Rectal smooth muscle tissue (tissue), 1 donor: ENCODE measurements around the gene ST8SIA5.

Experiments used
- H3K27ac ChIP-seq: one replicate; pipeline ENCODE4 v1.7.0; 2013; ENCODE audit warnings: low read depth, low read length, inconsistent platforms
- H3K27me3 ChIP-seq: one replicate; pipeline ENCODE4 v1.7.0; 2013; ENCODE audit warnings: low read length; ENCODE audit not compliant: control insufficient read depth, insufficient read depth
- H3K36me3 ChIP-seq: one replicate; pipeline ENCODE4 v1.7.0; 2013; ENCODE audit warnings: low read length; ENCODE audit not compliant: control insufficient read depth, insufficient read depth
- H3K4me1 ChIP-seq: one replicate; pipeline ENCODE4 v1.7.0; 2013; ENCODE audit warnings: low read length; ENCODE audit not compliant: control insufficient read depth, insufficient read depth
- H3K4me3 ChIP-seq: one replicate; pipeline ENCODE4 v1.7.0; 2013; ENCODE audit warnings: low read length
- H3K9ac ChIP-seq: one replicate; pipeline ENCODE4 v1.7.0; 2013; ENCODE audit warnings: low read length

ST8SIA5 gene

GRCh38 chr18:46720092-46720491 is 36.8 kb downstream of the ST8SIA5 start:
- no peak overlapping the region for H3K27ac ChIP-seq

GRCh38 chr18:46719388-46719787 is 37.5 kb downstream of the ST8SIA5 start:
- no peak overlapping the region for H3K9ac ChIP-seq
- no peaks in the 10 kb centered on the region for H3K36me3 ChIP-seq
- H3K27ac ChIP-seq, result no peak overlapping the region
- no peaks in the 10 kb centered on the region for H3K4me1 ChIP-seq
- no peaks in the 10 kb centered on the region for H3K27me3 ChIP-seq
- H3K4me3 ChIP-seq, result no peak overlapping the region

More at GRCh38 chr18:46720092-46720491, 36.8 kb downstream of the ST8SIA5 start:
- Histone ChIP-seq H3K9ac (no peak overlapping the region), H3K36me3 (no peaks in the 10 kb centered on the region), H3K4me1 (no peaks in the 10 kb centered on the region), H3K4me3 (no peak overlapping the region), H3K27me3 (no peaks in the 10 kb centered on the region)

- H3K4me3 ChIP-seq, result no peak overlapping the region
- H3K4me1 ChIP-seq, result no peaks in the 10 kb centered on the region
- H3K9ac ChIP-seq, result no peak overlapping the region
- H3K36me3 ChIP-seq, result no peaks in the 10 kb centered on the region
- no peaks in the 10 kb centered on the region for H3K27me3 ChIP-seq
- no peak overlapping the region for H3K27ac ChIP-seq
Measured at GRCh38 chr18:46718501-46719341, 38.1 kb downstream of the ST8SIA5 start.

GRCh38 chr18:46716827-46717226 is 40.0 kb downstream of the ST8SIA5 start:
- Histone ChIP-seq H3K9ac (no peak overlapping the region), H3K27ac (no peak overlapping the region), H3K36me3 (no peaks in the 10 kb centered on the region), H3K27me3 (no peaks in the 10 kb centered on the region), H3K4me1 (no peaks in the 10 kb centered on the region), H3K4me3 (no peak overlapping the region)

GRCh38 chr18:46716336-46716735 is 40.5 kb downstream of the ST8SIA5 start:
- Histone ChIP-seq H3K4me3 (no peak overlapping the region), H3K4me1 (no peaks in the 10 kb centered on the region), H3K36me3 (no peaks in the 10 kb centered on the region), H3K27ac (no peak overlapping the region), H3K9ac (no peak overlapping the region), H3K27me3 (no peaks in the 10 kb centered on the region)

GRCh38 chr18:46715062-46715461 is 41.8 kb downstream of the ST8SIA5 start:
- H3K36me3 ChIP-seq, result no peaks in the 10 kb centered on the region
- no peaks in the 10 kb centered on the region for H3K4me1 ChIP-seq
- H3K4me3 ChIP-seq, result no peak overlapping the region
- H3K9ac ChIP-seq, result no peak overlapping the region
- H3K27me3 ChIP-seq, result no peaks in the 10 kb centered on the region
- H3K27ac ChIP-seq, result no peak overlapping the region

- Histone ChIP-seq H3K9ac (no peak overlapping the region), H3K4me1 (no peaks in the 10 kb centered on the region), H3K27ac (no peak overlapping the region), H3K36me3 (no peaks in the 10 kb centered on the region), H3K4me3 (no peak overlapping the region), H3K27me3 (no peaks in the 10 kb centered on the region)
Measured at GRCh38 chr18:46712406-46712805, 44.4 kb downstream of the ST8SIA5 start.

GRCh38 chr18:46711444-46711863 is 45.4 kb downstream of the ST8SIA5 start:
- H3K27me3 ChIP-seq, result no peaks in the 10 kb centered on the region
- no peak overlapping the region for H3K4me3 ChIP-seq
- no peak overlapping the region for H3K9ac ChIP-seq

GRCh38 chr18:46706968-46707367 is 49.9 kb downstream of the ST8SIA5 start:
- Histone ChIP-seq H3K4me3 (no peak overlapping the region), H3K27me3 (no peaks in the 10 kb centered on the region), H3K27ac (no peak overlapping the region), H3K36me3 (no peaks in the 10 kb centered on the region), H3K9ac (no peak overlapping the region), H3K4me1 (no peaks in the 10 kb centered on the region)

More at GRCh38 chr18:46711444-46711863, 45.4 kb downstream of the ST8SIA5 start:
- no peaks in the 10 kb centered on the region for H3K4me1 ChIP-seq
- H3K27ac ChIP-seq, result no peak overlapping the region
- H3K36me3 ChIP-seq, result no peaks in the 10 kb centered on the region

GRCh38 chr18:46705521-46705920 is 51.3 kb downstream of the ST8SIA5 start:
- H3K9ac ChIP-seq, result no peak overlapping the region
- no peak overlapping the region for H3K4me3 ChIP-seq
- no peaks in the 10 kb centered on the region for H3K36me3 ChIP-seq
- H3K4me1 ChIP-seq, result no peaks in the 10 kb centered on the region
- no peak overlapping the region for H3K27ac ChIP-seq
- no peaks in the 10 kb centered on the region for H3K27me3 ChIP-seq

- Histone ChIP-seq H3K36me3 (no peaks in the 10 kb centered on the region), H3K27ac (no peak overlapping the region), H3K4me3 (no peak overlapping the region), H3K9ac (no peak overlapping the region), H3K27me3 (no peaks in the 10 kb centered on the region), H3K4me1 (no peaks in the 10 kb centered on the region)
Measured at GRCh38 chr18:46704816-46705215, 52.0 kb downstream of the ST8SIA5 start.

GRCh38 chr18:46704189-46704588 is 52.7 kb downstream of the ST8SIA5 start:
- H3K27me3 ChIP-seq, result no peaks in the 10 kb centered on the region
- H3K36me3 ChIP-seq, result no peaks in the 10 kb centered on the region
- H3K4me3 ChIP-seq, result no peak overlapping the region
- no peak overlapping the region for H3K27ac ChIP-seq
- no peak overlapping the region for H3K9ac ChIP-seq
- no peaks in the 10 kb centered on the region for H3K4me1 ChIP-seq

- H3K36me3 ChIP-seq, result no peaks in the 10 kb centered on the region
- H3K27me3 ChIP-seq, result no peaks in the 10 kb centered on the region
- no peak overlapping the region for H3K27ac ChIP-seq
- H3K4me1 ChIP-seq, result no peaks in the 10 kb centered on the region
- no peak overlapping the region for H3K4me3 ChIP-seq
- H3K9ac ChIP-seq, result no peak overlapping the region
Measured at GRCh38 chr18:46702471-46702870, 54.4 kb downstream of the ST8SIA5 start.
